Fibroblast of the aortic adventitia (primary cell): ENCODE data around the gene PRKN. TPM values are rescaled to one million over a fixed set of nuclear protein-coding genes. Genes with fewer than 3 reads are reported as not detected.

Experiments used
- DNase-seq: peaks from one replicate; pipeline ENCODE4 v3.0.0-alpha.2; 2010; ENCODE audit warnings: low read depth
- H3K4me3 ChIP-seq: 2 replicates; pipeline ENCODE4 v1.5.1; 2011; ENCODE audit warnings: low read depth, mild to moderate bottlenecking, control low read depth, low read length, moderate library complexity
- total RNA-seq: library from RNA; depleted of rRNA; stranded (reverse); fragments of >200 nt; gene quantifications from 2 replicates; pipeline ENCODE4 v1.2.3, GENCODE V29; 2012; ENCODE audit warnings: low replicate concordance
- TF ChIP-seq, protein P1 (sequence below): IDR thresholded peaks from 2 replicates; pipeline ENCODE4 v1.5.1; 2011; ENCODE audit warnings: mild to moderate bottlenecking, low read length, control low read depth, inconsistent platforms; ENCODE audit not compliant: insufficient read depth

Gene PRKN
- total RNA-seq, 1 donor, result 2.0 TPM

DNA sequence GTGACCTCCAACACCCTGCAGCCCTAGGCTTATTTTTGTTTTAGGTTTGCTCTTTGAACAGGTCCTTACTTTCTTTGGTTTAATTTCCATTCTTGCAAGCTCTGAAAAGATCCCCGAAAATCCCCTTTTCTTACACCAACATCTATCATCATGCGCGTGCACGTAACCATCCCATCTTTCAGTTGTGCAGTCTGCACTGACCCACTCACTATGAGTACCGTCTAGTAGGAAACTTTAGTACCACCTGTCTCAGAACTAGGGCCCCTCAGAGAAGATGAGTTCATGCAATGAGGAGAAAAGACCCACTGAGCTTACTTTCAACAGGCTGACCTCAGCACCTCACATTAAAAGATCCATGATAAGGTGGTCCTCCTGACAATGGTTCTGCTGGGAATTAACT lies 1333.1 kb downstream of the PRKN start:
- TF ChIP-seq, protein P1, sequence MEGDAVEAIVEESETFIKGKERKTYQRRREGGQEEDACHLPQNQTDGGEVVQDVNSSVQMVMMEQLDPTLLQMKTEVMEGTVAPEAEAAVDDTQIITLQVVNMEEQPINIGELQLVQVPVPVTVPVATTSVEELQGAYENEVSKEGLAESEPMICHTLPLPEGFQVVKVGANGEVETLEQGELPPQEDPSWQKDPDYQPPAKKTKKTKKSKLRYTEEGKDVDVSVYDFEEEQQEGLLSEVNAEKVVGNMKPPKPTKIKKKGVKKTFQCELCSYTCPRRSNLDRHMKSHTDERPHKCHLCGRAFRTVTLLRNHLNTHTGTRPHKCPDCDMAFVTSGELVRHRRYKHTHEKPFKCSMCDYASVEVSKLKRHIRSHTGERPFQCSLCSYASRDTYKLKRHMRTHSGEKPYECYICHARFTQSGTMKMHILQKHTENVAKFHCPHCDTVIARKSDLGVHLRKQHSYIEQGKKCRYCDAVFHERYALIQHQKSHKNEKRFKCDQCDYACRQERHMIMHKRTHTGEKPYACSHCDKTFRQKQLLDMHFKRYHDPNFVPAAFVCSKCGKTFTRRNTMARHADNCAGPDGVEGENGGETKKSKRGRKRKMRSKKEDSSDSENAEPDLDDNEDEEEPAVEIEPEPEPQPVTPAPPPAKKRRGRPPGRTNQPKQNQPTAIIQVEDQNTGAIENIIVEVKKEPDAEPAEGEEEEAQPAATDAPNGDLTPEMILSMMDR, result no peak
- H3K4me3 ChIP-seq, result no peak overlapping the region

DNA sequence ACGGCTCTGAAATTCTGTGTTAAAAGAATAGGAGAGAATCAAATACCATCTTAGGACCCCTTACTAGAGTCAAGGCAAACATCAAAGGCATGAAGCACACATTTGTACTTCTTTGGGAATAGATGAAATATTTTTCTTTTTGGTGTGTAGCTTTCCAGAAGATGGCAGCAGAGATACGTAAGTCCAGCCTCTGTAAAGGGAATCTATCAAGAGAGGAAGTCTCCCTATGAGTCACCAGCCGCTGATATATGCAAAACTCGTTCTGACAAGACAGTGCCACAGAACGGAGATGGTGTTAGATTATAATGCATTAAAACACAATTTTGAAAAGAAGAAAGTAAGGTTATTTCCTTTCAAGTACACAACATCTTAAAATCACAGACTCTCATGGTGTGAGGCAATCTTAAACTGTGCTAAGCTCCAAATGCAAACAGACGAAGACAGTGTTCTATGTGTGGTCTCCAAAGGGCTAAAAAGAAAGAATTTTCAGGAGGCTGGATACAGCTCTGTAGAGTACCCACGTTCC lies 1333.7 kb downstream of the PRKN start:
- TF ChIP-seq, protein P1, result peak; percentile 64
- DNase-seq, result peak; percentile 93
- no peak overlapping the region for H3K4me3 ChIP-seq

More for the DNA sequence above, 1333.1 kb downstream of the PRKN start:
- no peak for DNase-seq

DNA sequence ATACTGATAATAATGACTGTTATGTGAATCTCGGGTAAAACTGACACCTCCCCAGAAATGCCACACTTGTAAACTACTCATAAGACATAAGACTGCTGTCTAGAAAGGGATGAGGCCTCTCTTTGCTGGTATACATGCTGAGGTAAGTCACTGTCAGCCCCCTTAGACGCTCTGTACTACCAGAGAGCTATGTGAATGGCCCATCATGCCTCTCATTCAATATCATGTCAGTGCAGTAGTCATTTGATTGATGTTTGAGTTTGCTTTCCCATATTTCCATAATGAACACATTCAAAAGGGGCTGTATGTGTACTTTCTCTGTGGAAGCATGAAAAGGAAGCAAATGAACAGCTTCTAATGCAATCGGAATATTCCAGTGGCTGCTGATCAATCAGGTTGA lies 1334.3 kb downstream of the PRKN start:
- TF ChIP-seq, protein P1, result no peak
- H3K4me3 ChIP-seq, result no peak overlapping the region
- no peak for DNase-seq

DNA sequence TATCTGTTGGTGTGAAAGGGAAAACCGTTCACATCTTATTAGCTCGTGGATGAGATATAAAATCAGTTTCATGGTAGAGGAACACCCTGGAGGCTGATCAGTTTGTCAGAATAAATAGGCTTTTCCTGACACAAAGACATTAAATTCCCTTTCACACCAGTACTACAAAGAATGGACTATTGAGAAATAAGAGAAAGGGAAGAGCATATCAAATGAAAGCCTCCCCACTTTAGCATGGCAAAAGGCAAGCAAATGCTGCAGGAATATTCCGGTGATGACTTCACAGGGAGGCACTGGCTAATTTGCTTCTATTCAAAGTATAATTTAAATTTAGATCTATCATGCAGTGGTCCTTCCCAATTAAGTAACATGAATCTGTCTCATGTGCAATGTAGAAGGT lies 1337.8 kb downstream of the PRKN start:
- no peak for DNase-seq
- no peak overlapping the region for H3K4me3 ChIP-seq
- TF ChIP-seq, protein P1, result no peak

GRCh38 chr6:161383951-161384350 lies 1343.6 kb downstream of the PRKN start:
- TF ChIP-seq, protein P1, result no peak
- H3K4me3 ChIP-seq, result no peak overlapping the region
- DNase-seq, result no peak

- peak; percentile 76 for DNase-seq
- no peak overlapping the region for H3K4me3 ChIP-seq
- TF ChIP-seq, protein P1, result no peak
Measured at GRCh38 chr6:161379834-161380582, 1347.6 kb downstream of the PRKN start.
